Measurements from ENCODE around the gene PRMT9. TPM values are rescaled to one million over a fixed set of nuclear protein-coding genes. Genes with fewer than 3 reads are reported as not detected.

The PRMT9 gene
- 11.5 TPM for total RNA-seq
- long read RNA-seq, transcript PRMT9-201 (12 exons, 3,528 nt) = major isoform, 17 of 23 reads
- long read RNA-seq, partial matches to known transcripts = 0 of 23 reads
- long read RNA-seq, other reads (novel, unspliced or antisense) = 6 of 23 reads

GRCh38 chr4:147683717-147684700, at the start of gene PRMT9:
Gene PRMT9 (minus strand): TSS chr4:147684163. CDS start chr4:147683987, 176 bp downstream.
- peak; percentile 97 for DNase-seq (ENCODE audit: low spot score)

DNA sequence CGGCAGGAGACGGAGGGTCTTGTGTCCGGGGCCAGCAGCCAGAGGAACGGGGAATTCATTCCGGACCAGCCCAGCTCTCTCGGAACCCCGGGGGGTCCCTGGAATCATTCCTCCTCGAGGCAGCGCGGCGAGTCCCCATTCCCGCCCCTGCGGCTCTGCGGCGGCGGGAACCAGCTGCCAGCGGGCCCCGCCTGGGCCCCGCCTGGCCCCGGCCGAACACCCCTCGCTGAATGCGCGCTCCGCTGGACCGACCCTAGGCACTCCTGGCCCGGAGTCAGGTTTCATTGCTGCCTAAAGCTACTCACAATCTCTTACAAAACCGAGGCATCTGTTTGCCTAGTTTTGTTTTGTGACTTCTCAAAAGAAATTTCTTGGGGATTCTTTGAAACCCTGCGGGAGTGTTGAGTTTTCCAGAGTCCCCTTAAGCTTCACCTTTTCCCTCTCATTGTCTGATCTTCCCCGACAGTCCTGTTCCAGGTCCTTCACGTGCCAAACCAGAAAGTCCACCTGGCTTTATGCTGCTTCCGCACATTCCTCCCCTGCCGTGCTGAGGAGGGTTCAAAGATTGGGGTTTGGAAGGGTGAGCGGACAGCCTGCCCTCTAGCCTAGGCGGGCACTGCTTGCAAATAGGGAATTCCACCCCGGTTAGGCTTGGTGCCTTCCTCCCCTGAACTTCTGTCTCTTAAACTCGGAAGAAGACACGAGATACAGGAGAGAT, 48.7 kb upstream of the PRMT9 start:
- no peak for DNase-seq (ENCODE audit: low spot score)

GRCh38 chr4:147731580-147732517, 47.9 kb upstream of the PRMT9 start, which contains the start of gene ARHGAP10:
Gene ARHGAP10 (plus strand): TSS chr4:147732088. CDS start chr4:147732302, 214 bp downstream.
- DNase-seq (ENCODE audit: low spot score) = peak; percentile 92

DNA sequence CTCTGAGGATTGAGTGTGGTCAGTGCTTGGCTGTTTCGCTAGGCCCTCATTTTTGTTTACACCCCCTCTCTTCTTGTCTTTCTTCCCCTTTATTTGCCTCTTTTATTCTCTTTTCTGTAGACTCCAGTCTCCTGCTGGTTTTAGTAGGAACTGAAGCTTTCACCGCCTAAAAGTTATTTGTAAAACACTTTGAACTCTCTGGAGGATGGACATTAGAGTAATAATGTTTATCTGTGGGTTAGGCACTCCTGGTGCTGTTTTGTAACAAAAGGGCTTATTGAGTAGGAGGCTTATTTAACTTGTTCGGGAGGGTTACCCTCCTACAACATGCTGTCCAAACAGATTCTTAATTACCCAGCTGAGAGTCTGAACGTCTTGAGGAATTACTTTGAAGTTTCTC, 46.4 kb upstream of the PRMT9 start:
- no peak for DNase-seq (ENCODE audit: low spot score)

DNA sequence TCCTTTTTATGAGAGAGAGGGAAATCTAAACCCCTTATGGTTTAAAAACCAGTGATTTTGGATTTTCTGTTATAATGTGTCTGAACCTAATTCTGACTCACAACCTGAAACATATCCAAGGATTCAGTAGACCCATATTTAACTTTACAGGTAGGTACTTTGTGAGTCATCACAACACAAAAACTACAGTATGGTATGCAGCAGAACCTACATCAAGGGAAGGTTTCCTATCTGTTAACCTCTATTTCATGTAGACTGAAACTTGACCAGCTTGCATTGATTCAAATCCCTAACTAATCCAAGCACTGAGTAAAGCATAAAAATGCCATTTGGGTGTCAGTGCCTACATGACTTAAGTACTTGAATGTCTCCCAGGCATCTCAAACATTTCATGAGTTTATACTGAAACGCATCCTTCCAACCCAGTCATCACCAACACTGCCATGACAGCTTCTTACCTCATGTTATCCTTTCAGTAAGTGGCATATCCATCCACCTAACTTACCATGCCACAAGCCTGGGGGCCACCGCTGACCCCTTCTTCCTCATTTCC, 43.6 kb upstream of the PRMT9 start:
- DNase-seq (ENCODE audit: low spot score) = no peak

DNA sequence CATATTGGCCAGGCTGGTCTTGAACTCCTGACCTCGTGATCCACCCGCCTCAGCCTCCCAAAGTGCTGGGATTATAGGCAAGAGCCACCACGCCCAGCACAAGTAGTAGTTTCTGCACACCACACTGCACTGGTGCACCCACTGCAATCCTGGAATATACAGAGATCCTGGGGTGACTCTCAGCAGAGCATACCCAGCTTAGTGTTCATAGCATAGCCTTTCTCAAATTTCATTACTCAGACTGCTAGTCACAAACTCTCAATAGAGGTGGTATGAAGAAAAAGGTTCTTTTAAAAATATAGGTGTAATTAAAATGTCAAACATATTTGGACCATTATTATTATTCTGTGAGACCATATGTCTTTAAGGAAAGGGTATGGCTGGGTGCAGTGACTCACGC, 41.7 kb upstream of the PRMT9 start:
- no peak for DNase-seq (ENCODE audit: low spot score)

DNA sequence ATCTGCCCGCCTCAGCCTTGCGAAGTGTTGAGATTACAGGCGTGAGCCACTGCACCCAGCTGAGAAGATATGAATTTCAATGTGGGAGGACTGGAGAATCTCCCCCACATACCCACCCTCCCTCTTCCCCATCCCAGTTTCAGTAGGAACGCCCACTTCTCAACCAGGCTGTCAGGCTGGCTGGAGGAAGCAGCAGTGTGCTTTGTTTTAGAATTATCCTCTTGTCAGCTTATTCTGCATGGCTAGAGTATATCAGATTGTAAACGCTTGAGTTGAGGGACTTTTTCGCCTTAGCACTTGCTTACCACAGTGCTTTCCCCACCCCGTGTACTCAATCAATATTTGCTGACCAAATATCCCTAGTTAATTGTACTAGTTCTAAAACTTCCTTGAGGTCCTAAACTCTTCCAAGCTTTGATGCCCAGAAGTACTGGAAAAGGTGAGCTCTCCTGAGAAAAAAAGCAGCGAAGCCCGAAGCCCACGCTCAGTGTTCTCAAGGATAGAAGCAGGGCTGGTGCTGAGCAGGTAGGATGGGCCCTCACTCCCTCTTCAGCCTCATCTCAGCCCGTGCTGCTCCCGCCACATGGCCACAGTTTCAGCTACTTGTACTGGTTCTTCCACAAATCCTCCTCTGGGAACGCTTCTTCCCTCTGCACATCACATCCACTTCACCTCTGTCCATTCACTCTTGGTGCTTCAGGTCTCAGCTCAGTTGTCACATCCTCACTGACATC, 40.7 kb upstream of the PRMT9 start:
- no peak for DNase-seq (ENCODE audit: low spot score)

- DNase-seq (ENCODE audit: low spot score) = no peak
Observed at GRCh38 chr4:147723326-147723725, 39.4 kb upstream of the PRMT9 start.

GRCh38 chr4:147717878-147718277, 33.9 kb upstream of the PRMT9 start:
- no peak for DNase-seq (ENCODE audit: low spot score)

DNA sequence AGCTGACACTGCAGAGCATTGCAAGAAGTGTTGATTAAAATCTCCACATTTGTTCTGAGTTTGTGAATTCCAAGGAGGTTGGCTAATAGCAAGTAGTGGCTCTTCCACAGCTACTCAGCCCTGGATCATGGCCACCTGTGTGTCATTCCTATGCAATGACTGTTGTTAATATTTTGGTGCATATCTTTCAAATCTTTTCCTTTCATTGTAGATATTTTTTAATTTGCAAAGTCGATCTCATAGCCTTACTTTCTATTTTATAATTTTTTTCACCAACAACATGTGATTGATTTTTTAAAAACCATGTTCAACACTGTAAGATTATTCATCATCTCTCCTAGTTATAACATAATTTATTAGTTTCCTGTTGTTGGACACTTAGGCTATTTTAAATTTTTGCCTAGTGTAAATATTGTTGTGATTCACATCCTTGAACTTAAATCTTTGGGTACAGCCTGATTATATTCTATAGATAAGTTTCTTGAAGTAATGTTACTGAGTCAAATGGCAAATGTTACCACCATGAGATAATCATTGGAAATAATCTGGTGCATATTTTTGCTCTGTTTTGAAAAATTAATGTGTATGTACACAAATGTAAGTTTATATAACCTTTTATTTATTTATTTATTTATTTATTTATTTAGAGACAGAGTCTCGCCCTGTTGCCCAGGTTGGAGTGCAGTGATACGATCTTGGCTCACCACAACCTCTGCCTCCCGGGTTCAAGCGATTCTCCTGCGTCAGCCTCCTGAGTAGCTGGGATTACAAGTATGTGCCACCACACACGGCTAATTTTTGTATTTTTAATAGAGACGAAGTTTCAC, 30.8 kb upstream of the PRMT9 start:
- no peak for DNase-seq (ENCODE audit: low spot score)

DNA sequence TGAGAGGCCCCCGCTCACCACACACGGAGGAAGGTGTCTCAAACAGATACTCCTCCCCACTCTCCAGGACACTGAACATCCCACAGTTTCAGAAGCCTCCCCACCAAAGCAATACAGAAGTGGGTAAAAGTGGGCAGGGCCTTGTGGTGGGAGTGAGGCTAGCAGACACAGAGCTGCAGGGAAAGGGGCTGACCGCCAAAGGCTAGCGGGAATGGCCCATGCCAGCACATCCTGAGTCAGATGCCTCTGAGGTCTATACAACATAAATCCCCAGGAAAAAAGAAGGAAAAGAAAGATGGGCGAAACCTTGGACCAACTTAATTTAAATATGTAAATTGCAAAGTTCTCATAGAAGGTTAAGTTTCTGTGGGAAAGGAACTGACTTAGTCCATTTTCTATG, 26.0 kb upstream of the PRMT9 start:
- no peak for DNase-seq (ENCODE audit: low spot score)

DNA sequence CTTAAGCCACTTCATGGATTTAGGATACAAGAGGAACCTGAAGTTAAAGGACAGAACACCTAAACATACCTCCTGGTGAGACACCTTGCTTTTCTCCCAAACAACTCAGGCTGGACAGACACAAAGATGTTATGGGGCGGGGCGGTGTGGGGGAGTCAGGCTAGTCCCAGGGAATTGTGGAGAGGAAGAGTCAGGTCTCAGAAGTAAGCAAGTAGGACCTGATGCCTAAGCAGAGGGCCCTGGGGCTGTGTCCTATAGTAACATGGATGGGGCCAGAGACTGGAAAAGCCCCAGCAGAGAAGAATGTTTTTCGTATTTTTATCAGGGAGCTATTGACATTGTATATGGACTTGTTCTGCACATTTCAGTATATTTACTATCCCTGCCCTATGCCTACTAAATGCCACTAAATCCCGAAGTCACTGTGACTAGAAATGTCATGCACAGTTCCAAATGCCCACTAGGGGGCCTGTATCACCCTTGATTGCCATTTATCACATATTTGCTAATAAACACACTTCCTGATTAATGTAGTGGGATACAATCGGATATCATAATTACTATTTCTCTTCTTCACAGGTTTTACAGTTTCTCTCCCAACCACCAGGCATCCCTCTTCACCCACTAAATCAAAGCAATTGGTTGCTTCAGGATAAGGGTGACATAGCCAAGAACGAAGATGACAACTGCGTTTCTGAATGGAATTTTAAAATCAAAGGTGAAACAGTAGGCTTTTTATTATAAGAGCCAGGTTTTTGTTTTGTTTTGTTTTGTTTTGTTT, 24.1 kb upstream of the PRMT9 start:
- DNase-seq (ENCODE audit: low spot score) = no peak

DNA sequence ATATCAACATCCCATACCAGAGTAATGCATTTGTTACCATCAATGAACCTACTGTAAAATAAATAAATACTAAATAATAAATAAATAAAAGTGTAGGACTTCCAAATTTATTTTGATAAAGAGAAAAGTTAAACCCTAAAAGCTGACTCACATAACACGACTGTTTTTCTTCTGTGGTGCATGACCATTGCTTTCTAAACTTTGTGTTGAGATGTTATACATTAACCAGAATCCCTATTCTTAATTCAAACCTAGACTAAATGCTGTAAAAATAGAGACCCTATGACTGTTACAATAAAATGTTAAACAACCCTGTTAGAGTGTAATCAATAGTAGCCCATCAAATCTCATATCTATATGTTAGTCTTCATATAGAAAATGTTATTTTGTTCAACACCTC, 20.9 kb upstream of the PRMT9 start:
- no peak for DNase-seq (ENCODE audit: low spot score)

DNA sequence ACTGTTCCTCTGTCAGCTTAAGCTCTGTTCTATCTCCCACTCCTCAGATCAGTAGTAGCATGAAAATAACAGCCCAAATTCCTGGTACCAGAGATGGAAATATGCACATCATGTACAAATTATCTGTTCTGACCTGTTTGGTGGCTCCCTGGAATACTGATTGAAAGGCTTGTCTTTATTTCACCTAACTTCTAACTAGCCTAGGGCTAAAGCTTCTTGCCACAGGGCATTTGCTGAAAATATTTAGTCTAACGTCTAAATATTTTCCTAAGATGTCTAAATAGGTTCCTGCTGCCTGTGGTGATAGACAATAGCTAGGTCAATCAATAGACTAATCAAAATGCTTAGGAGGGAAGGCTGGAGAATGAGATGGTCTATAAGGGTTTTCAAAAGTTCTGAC, 12.9 kb upstream of the PRMT9 start:
- no peak for DNase-seq (ENCODE audit: low spot score)

- DNase-seq (ENCODE audit: low spot score) = no peak
Observed at GRCh38 chr4:147693218-147693617, 9.3 kb upstream of the PRMT9 start.

GRCh38 chr4:147691820-147692219, 7.9 kb upstream of the PRMT9 start:
- DNase-seq (ENCODE audit: low spot score) = no peak

DNA sequence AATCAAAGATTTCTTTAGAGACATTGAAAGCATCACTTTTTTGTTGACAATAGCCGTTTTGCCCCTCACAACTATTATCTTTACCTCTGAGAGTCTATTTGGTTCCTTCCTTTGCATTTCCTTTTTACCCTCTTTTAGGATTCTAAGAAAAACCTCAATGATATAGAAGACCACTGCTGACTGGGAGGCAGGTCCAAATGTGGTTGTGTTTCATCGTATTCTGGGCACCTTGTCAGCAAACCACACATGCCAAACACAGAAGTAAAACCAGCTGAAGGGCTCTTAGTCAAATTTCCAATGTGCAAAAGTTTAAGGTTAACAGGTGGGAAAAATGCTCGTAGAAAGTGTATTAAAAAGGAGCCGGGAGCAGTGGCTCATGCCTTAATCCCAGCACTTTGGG, 5.1 kb upstream of the PRMT9 start:
- no peak for DNase-seq (ENCODE audit: low spot score)

DNA sequence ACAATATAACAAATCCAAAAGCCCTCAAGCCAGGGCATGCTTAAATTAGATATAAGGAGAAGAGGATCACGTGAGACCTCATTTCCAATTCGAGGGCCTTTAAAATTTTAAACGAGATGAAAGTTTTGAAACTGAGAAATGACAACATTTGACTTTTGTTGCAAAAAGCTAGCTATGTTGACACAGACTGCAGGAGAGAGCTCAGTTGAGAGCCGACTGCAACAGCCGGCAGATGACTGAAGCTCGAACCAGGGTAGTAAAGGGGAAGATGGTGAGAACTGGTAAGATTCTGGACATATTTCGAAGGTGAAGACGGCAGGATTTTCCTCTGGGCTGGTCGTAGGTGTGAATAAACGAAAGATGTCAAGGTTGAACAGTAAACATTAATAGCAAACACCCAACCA, 773 bp downstream of the PRMT9 start:
- DNase-seq (ENCODE audit: low spot score) = no peak

Measured in mesenteric fat pad (tissue), 1 donor.